ENCODE results near the gene CLEC16A.
"Not testable (repeated sequence)": the region's sequence is repeated elsewhere in the genome, so short reads cannot be mapped to it uniquely, and the experiment has no call there.

Gene CLEC16A

GRCh38 chr16:11204513-11205047 lies 260.2 kb downstream of the CLEC16A start:
- no peak for DNase-seq (ENCODE audit: low spot score)

- DNase-seq (ENCODE audit: low spot score) = no peak
Observed at GRCh38 chr16:11205065-11205699, 260.8 kb downstream of the CLEC16A start.

- no peak for DNase-seq (ENCODE audit: low spot score)
Observed at GRCh38 chr16:11205754-11206581, 261.6 kb downstream of the CLEC16A start.

GRCh38 chr16:11207646-11208045 lies 263.3 kb downstream of the CLEC16A start:
- DNase-seq (ENCODE audit: low spot score) = no peak

GRCh38 chr16:11208916-11209665 lies 264.7 kb downstream of the CLEC16A start:
- DNase-seq (ENCODE audit: low spot score) = no peak

GRCh38 chr16:11210260-11210659 lies 265.9 kb downstream of the CLEC16A start:
- DNase-seq (ENCODE audit: low spot score) = no peak

GRCh38 chr16:11211061-11211976 lies 267.0 kb downstream of the CLEC16A start:
- no peak for DNase-seq (ENCODE audit: low spot score)

- DNase-seq (ENCODE audit: low spot score) = no peak
Observed at GRCh38 chr16:11211977-11212797, 267.8 kb downstream of the CLEC16A start.

GRCh38 chr16:11212798-11213196 lies 268.4 kb downstream of the CLEC16A start:
- DNase-seq (ENCODE audit: low spot score) = no peak

GRCh38 chr16:11213373-11213772 lies 269.0 kb downstream of the CLEC16A start:
- no peak for DNase-seq (ENCODE audit: low spot score)

GRCh38 chr16:11213799-11214198 lies 269.4 kb downstream of the CLEC16A start:
- no peak for DNase-seq (ENCODE audit: low spot score)

- DNase-seq (ENCODE audit: low spot score) = no peak
Observed at GRCh38 chr16:11215935-11216556, 271.7 kb downstream of the CLEC16A start.

GRCh38 chr16:11217651-11218603 lies 273.6 kb downstream of the CLEC16A start:
- DNase-seq (ENCODE audit: low spot score) = no peak

GRCh38 chr16:11218604-11218962 lies 274.2 kb downstream of the CLEC16A start:
- no peak for DNase-seq (ENCODE audit: low spot score)

GRCh38 chr16:11219178-11219577 lies 274.8 kb downstream of the CLEC16A start:
- DNase-seq (ENCODE audit: low spot score) = no peak

GRCh38 chr16:11220507-11220906 lies 276.1 kb downstream of the CLEC16A start:
- DNase-seq (ENCODE audit: low spot score) = not testable (repeated sequence)

GRCh38 chr16:11224096-11224893 lies 279.9 kb downstream of the CLEC16A start:
- DNase-seq (ENCODE audit: low spot score) = no peak
